H1 (cell line): ENCODE data around the gene PORCN. TPM values are rescaled to one million over a fixed set of nuclear protein-coding genes. Genes with fewer than 3 reads are reported as not detected.

ENCODE experiments used
- CEBPB ChIP-seq: IDR thresholded peaks from 2 replicates; pipeline ENCODE4 v1.6.1; 2012; ENCODE audit warnings: low read depth, low read length
- GABPA ChIP-seq: IDR thresholded peaks from 2 replicates; pipeline ENCODE4 v1.6.1; 2011; ENCODE audit warnings: mild to moderate bottlenecking, low read length, moderate library complexity, borderline replicate concordance; ENCODE audit not compliant: insufficient read depth
- KDM4A ChIP-seq: IDR thresholded peaks from one replicate; pipeline ENCODE4 v1.7.1; 2012; ENCODE audit warnings: low read depth, mild to moderate bottlenecking, moderate library complexity, low read length, inconsistent platforms; ENCODE audit not compliant: severe bottlenecking
- SP2 ChIP-seq: IDR thresholded peaks from 2 replicates; pipeline ENCODE4 v1.6.1; 2012; ENCODE audit warnings: mild to moderate bottlenecking, low read length, inconsistent platforms
- TAF1 ChIP-seq: IDR thresholded peaks from 2 replicates; pipeline ENCODE4 v1.6.1; 2011; ENCODE audit warnings: mild to moderate bottlenecking, low read depth, low read length
- TCF12 ChIP-seq: IDR thresholded peaks from 2 replicates; pipeline ENCODE4 v1.6.1; 2011; ENCODE audit warnings: low read depth, mild to moderate bottlenecking, low read length
- polyA plus RNA-seq, 7 experiments: library from polyadenylated mRNA; depleted of rRNA in 3 of 7; stranded (reverse) in 5 of 7; unstranded in 2 of 7; fragments of >200 nt in 5 of 7; fragments of 200-250 nt in 2 of 7; gene quantifications; 1 replicate in 5 of 7; 2 replicates in 1 of 7; 4 replicates in 1 of 7; pipeline versions ENCODE4 v1.2.1 to v1.2.3, GENCODE V29; 2011 to 2013; ENCODE audit warnings: missing spikeins in 2 of 7, mixed read lengths in 2 of 7
- total RNA-seq: library from RNA; stranded (reverse); fragmentation: NEBNext Ultra II Directional; extraction: Animal tissue kit (Norgen Biotek cat#: 25700); gene quantifications from 2 replicates; pipeline ENCODE4 v1.2.1, GENCODE V29; 2021
- TF ChIP-seq, protein P1 (sequence below): IDR thresholded peaks from 2 replicates; pipeline ENCODE4 v1.6.1; 2011; ENCODE audit warnings: low read length, improper control_type of control experiment
- TF ChIP-seq, protein P2 (sequence below): IDR thresholded peaks from 2 replicates; pipeline ENCODE4 v1.6.1; 2012; ENCODE audit warnings: inconsistent platforms
- TF ChIP-seq, protein P3 (sequence below), 3 experiments: IDR thresholded peaks; 1 replicate in 2 of 3; 2 replicates in 1 of 3; pipeline versions ENCODE4 v1.5.1 to v1.6.1; 2011; ENCODE audit warnings: low read length in 3 of 3, mild to moderate bottlenecking in 3 of 3, inconsistent platforms in 2 of 3, low read depth in 1 of 3, moderate library complexity in 1 of 3; ENCODE audit not compliant: insufficient read depth in 1 of 3; ENCODE audit errors: control extremely low read depth in 1 of 3

Gene PORCN
- total and polyA plus RNA-seq, 2 of the 8 experiments (the other 6 are each of a cell fraction or from before 2014, with no cell fraction given): 14.6 to 34.1 TPM

DNA sequence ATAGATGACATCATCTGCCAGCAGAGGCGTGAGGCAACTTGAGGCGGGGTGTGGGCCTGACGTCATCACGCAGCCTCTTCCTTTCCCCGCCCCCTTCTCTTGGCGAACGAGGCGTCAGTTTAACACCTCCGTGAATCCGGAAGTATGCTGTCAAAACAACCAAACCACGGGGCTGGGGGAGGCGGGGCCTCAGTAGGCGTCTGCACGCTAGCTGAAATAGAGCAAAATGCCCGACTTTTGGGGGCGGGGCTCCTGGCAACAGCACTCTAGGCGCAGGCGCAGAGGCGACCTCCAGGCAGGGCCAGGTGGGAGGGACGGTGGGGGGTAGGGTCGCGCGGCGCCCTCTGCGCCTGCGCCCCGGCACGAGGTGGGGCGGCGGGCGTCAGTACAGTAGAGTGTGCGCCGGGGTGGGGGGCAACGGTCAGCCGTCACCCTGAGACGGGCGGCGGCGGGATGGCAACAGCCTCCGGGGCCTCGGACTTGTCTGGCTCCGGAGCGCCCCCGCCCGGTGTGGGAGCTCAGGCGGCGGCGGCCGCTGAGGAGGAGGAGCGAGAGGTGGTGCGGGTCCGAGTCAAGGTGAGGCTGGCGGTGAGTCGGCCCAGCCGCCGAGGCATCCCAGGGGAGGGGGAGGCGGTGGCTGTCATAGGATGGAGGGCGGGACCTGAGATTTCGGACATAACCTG lies 30.7 kb downstream of the PORCN start, which contains the start of gene TBC1D25 (continued):
- TF ChIP-seq, protein P1, sequence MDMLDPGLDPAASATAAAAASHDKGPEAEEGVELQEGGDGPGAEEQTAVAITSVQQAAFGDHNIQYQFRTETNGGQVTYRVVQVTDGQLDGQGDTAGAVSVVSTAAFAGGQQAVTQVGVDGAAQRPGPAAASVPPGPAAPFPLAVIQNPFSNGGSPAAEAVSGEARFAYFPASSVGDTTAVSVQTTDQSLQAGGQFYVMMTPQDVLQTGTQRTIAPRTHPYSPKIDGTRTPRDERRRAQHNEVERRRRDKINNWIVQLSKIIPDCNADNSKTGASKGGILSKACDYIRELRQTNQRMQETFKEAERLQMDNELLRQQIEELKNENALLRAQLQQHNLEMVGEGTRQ: 0 out of 2 replicates have a peak, but pooled peaks have one; percentile 14
- TF ChIP-seq, protein P2, sequence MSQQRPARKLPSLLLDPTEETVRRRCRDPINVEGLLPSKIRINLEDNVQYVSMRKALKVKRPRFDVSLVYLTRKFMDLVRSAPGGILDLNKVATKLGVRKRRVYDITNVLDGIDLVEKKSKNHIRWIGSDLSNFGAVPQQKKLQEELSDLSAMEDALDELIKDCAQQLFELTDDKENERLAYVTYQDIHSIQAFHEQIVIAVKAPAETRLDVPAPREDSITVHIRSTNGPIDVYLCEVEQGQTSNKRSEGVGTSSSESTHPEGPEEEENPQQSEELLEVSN: no peak
- TF ChIP-seq KDM4A: peak; percentile 49
- no peak for TF ChIP-seq TAF1
- no peak for TF ChIP-seq GABPA
- TF ChIP-seq SP2: no peak
- TF ChIP-seq CEBPB: peak; percentile 72; the same call in 1 of the 2 replicates
- TF ChIP-seq, protein P3, sequence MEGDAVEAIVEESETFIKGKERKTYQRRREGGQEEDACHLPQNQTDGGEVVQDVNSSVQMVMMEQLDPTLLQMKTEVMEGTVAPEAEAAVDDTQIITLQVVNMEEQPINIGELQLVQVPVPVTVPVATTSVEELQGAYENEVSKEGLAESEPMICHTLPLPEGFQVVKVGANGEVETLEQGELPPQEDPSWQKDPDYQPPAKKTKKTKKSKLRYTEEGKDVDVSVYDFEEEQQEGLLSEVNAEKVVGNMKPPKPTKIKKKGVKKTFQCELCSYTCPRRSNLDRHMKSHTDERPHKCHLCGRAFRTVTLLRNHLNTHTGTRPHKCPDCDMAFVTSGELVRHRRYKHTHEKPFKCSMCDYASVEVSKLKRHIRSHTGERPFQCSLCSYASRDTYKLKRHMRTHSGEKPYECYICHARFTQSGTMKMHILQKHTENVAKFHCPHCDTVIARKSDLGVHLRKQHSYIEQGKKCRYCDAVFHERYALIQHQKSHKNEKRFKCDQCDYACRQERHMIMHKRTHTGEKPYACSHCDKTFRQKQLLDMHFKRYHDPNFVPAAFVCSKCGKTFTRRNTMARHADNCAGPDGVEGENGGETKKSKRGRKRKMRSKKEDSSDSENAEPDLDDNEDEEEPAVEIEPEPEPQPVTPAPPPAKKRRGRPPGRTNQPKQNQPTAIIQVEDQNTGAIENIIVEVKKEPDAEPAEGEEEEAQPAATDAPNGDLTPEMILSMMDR (IDR thresholded peaks at IDR 0.05; ENCODE audit: control extremely low read depth in 1 of 3, insufficient read depth in 1 of 3, low read depth in 1 of 3, low read length in 3 of 3): peak in 1 of 3 experiments; percentile 22; a peak in 1 of 4 replicates
- no peak for TF ChIP-seq TCF12
